ENCODE measurements around the gene MYO1E. TPM values are rescaled to one million over a fixed set of nuclear protein-coding genes. Genes with fewer than 3 reads are reported as not detected.

MYO1E gene
- polyA plus RNA-seq, 3 donors, result 6.2 to 19.0 (median 12.1) TPM

DNA sequence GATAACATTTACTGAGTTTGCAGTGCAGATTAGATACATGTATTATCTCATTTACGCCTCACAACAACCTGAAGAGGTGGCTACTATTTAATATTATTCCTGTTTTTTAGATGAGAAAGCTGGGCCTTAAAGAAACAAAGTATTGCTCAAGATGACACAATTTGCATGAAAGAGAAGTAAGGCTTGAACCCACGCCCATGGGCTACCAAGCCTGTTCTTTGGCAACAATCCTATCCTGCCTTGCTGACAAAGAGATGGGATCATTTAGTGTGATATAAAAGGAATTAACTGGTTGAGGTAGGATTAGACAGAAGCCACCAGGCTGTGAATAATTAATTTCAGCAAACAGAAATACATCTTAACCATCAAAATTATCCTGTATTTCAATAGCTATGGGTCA, 175.2 kb downstream of the MYO1E start:
- H3K27ac ChIP-seq (ENCODE audit: low read depth, low read length), result no peak overlapping the region
- 79 to 91% (median 88%) methylated on average over 2 of the region's 2 CpGs for WGBS, 3 donors

DNA sequence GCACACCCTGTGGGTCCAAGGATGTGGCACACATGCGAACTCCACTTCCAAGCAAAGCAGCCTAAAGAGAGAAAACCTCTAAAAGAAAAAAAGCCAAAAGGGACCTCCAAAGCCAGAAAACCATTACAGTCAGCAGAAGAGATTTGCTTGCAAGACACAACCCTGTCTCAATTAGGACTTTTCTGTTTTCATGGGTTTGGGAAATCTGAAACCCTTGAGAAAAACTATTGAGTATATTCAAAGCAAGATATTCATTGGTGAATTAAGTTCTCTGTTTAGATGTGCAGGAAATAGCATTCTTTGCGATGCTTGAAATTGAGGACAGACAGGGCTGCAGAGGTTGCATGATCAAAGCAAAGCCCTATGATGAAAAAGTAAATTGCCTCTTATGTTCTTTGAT, 176.3 kb downstream of the MYO1E start:
- 95 to 97% (median 96%) methylated on average over 2 of the region's 2 CpGs for WGBS, 3 donors
- H3K27ac ChIP-seq (ENCODE audit: low read depth, low read length), result no peak overlapping the region

DNA sequence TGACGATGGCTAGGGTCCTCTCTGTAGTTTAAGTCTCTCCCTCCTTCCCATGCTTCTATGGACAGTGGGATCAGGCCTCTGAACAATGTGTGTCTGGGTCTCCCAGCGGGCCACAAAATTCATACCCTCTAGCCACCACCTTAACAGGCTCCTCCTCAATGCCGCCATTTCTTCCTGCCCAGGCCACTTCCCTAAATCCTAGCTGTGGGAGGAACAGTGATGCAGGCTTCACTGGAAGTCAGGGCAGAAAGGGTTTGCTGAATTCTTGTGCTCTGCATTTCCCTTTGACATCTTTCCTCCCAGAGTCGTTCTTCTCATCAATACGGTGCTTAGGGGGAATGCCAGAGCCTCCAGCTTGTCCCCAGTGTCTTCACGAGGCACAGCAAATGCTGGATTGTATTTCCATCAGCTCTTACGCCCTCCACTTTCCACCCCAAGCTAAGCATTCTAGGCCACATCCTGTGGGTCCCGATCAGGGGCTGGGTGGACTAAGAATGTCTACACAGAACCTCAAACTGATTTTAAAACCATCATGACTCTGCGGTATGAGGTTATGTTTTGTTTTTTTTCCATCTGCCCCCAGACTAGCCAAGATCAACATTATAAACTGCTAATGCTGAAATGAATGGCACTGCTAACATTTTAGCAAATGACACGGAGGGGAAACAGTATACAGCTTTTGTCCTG, 177.9 kb downstream of the MYO1E start:
- WGBS, 3 donors, result 87 to 91% (median 89%) methylated on average over 10 of the region's 10 CpGs
- H3K27ac ChIP-seq (ENCODE audit: low read depth, low read length), result no peak overlapping the region

DNA sequence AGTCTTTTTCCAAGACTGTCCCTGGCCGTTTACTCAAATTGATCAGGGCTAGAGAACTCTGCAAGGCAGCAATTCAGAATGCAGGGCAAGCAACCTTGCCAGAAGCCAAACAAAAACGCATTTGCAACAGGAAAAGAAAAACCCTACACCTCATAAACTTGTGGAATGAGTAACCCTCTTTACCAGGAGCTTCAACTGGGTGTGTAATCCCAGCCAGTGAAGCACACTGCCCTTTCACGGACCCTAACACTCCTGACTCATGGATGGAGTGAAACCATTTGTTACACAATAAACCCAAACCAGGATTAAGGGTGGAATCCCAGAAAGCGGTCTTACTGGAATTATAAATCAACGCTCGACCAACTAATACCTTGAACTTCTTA, 180.8 kb downstream of the MYO1E start:
- WGBS, 3 donors, result 84 to 88% (median 86%) methylated on average over 6 of the region's 6 CpGs
- no peak overlapping the region for H3K27ac ChIP-seq (ENCODE audit: low read depth, low read length)

DNA sequence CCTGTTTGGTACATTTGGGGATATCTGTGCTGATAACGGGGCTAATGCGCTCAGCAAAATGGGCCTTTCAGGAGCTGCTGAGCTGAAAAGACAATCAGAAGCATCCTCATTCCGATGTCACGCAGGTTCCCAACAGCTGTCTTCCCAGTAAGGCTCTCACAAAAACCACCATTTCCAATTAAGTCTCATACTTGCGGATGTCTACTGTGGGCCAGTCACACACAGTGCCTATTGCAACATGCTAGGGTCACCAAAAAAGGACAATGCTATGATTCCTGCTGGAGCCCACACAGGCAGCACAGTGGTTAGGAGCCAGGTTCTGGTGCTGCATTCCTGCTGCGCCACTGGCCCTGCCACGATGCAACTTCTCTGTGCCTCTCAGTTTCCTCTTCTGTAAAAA, 182.4 kb downstream of the MYO1E start:
- 90 to 98% (median 91%) methylated on average over 7 of the region's 7 CpGs for WGBS, 3 donors
- H3K27ac ChIP-seq (ENCODE audit: low read depth, low read length), result no peak overlapping the region

DNA sequence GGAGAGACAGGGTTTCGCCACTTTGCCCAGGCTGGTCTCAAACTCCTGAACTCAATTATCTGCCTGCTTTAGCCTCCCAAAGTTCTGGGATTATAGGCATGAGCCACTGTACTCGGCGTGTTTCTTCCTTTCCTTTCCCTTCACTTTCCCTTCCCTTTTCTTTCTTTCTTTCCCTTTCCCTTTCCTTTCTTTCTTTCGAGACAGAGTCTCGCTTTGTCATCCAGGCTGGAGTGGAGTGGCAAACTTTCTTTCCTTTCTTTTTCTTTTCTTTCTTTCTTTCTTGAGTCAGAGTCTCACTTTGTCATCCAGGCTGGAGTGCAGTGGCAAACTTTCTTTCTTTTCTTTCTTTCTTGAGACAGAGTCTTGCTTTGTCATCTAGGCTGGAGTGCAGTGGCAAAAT, 183.4 kb downstream of the MYO1E start:
- 94 to 97% (median 96%) methylated on average over 5 of the region's 5 CpGs for WGBS, 3 donors
- H3K27ac ChIP-seq (ENCODE audit: low read depth, low read length), result no peak overlapping the region

DNA sequence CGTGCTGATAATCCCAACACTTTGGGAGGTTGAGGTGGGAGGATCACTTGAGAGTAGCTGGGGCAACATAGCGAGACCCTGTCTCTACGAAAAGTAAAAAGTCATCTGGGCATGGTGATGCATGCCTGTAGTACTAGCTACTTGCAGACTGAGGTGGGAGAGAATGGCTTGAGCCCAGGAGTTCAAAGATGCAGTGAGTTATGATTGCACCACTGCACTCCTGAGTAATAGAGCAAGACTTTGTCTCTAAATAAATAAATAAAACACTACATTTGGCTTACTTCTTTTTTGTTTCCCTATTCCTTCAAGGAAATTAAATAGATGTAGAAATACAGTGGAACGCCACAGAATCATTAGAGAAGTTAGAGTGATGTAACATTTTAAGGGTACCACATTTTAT, 186.2 kb downstream of the MYO1E start:
- no peak overlapping the region for H3K27ac ChIP-seq (ENCODE audit: low read depth, low read length)

DNA sequence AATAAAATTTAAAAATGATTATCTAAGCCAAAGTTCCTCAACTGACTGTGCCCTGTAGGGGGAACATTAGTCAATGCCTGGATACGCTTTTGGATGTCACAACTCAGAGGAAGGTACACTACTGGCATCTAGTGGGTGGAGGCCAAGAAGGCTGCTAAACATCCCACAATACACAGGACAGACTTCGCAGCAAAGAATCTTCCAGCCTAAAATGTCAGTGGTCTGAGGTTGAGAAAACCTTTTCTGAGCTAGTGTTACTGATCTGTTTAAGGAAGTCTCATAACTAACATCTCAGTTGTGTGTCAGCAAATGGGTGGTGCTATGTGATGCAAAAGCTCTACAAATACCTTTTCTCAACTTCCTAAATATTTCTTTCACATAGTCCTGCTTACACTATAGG, 186.9 kb downstream of the MYO1E start:
- no peak overlapping the region for H3K27ac ChIP-seq (ENCODE audit: low read depth, low read length)
- 56 to 78% (median 68%) methylated on average over 2 of the region's 2 CpGs for WGBS, 3 donors

More for the DNA sequence above, 186.2 kb downstream of the MYO1E start:
- WGBS, 3 donors, result 88 to 95% (median 90%) methylated on average over 4 of the region's 4 CpGs

DNA sequence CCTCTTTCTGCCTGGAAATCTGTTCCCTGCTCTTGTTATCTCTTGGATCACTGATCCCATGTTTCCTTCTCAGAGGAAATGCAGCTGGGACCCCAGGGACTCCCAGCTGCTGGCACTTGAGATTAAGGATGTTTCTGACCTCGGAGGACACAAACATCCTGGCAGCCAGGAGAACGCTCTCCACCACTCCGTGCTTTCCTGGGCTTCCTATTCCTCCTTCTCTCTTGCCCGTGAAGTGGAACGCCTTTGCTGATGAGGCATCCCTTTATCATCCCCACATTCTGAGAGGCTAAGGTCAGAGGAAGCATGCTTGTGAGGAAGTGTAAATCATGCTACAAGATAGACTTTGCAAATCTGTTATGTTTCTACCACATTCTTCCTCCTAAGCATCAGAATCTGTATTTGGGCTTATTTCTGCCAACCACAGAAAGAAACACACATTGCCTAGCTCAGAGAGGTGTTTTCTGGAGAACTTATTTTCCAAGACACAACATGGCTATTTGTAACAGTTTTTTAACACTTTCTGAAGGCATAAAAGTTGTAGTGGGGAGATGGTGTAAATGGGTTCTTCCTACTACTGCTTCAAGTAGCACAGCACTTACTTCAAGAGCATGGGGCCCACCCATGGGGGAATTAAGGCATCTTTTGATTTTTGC, 191.6 kb downstream of the MYO1E start:
- 54 to 87% (median 56%) methylated on average over 5 of the region's 5 CpGs for WGBS, 3 donors
- H3K27ac ChIP-seq (ENCODE audit: low read depth, low read length), result no peak overlapping the region

DNA sequence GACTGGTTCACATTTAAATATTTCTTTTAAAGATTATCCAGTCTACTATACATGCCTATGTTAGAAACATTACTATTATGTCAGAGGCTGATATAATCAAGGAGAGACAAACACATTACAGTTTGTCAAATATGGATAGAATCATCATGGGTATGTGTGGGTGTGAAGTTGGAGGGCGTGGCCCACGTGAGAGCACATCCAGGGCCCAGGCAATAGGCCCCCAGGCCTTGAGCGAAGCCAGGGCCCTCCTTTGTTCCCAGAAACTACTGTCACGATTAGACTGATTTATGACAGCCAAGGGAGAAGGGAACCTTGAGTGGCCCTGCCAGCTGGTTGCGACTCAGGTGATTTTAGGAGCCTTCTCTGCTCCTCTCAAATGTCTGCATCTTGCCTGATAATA, 193.0 kb downstream of the MYO1E start:
- WGBS, 3 donors, result 89 to 93% (median 91%) methylated on average over 5 of the region's 5 CpGs
- H3K27ac ChIP-seq (ENCODE audit: low read depth, low read length), result no peak overlapping the region

DNA sequence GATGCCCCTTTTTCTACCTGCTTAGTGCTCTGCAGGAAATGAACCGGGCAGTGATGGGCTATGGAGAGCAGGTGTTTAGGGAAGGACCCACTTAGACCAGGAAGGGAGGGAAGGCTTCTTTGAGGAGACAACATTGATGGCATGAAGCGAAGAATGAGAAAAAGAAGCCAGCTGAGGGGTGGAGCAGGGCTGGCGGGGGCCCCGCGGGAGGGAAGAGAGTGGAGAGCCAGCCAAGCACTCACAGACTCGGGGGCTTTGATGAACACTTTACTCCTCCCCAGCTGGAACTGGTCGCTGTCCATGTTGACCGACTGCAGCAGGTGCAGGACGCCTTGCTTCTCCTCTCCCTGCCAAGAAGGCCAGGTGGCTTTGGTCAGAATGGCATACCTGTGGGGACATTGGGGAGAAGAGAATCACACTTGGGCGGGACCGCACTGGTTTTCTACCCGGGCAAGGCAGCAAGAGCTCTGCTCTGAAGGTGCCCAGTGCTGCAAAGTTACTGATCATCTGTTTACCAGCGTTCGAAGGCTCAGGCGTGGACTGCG, 194.4 kb downstream of the MYO1E start:
- no peak overlapping the region for H3K27ac ChIP-seq (ENCODE audit: low read depth, low read length)
- 93 to 96% (median 93%) methylated on average over 13 to 16 of the region's 16 CpGs for WGBS, 3 donors

DNA sequence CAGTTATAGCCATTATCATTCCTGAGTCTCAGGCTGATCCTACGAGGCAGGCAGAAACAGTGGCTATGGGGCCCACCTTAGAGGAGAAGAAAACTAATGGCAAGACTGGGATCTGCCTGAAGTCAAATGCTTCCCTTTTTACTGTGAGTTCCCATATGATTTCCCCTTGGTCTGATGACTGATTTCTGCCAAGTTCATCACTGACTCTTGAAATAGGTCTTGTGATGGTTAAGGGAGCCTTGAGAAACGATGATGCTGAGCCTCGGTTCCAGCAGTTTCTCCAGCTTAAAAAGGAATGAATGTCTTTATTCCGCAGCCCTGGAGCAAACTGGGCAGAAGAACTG, 195.4 kb downstream of the MYO1E start:
- no peak overlapping the region for H3K27ac ChIP-seq (ENCODE audit: low read depth, low read length)
- WGBS, 3 donors, result 79 to 94% (median 80%) methylated on average over 4 of the region's 4 CpGs

DNA sequence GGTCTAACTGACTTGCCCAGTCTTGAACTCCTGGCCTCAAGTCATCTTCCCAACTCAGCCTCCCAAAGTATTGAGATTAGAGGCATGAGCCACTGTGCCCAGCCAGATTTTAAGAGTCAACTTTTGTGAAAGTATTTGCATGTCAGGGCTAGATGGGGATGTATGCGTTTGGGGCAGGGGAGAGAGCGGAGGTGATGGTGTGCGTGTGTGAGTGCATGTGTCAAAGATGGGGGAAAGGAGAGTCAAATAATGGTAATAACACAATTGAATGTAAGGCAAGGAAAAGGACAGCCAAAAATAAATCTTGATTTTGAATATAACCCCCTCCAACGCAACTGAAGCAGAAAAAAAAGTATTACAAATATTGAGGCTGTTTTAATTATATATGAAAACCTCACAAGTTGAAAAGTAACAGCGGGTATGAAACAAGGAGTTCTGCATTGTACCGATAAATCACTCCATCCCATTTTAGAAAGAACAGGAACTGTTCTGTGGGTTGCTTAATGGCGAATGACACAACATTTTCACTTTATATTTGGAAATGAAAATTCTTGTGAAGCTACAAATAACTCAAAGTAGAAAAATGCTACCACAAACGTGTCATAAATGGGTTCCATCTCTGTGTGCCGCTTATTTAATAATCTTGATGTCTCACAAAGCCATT, 195.9 kb downstream of the MYO1E start:
- 70 to 88% (median 74%) methylated on average over 9 of the region's 9 CpGs for WGBS, 3 donors
- no peak overlapping the region for H3K27ac ChIP-seq (ENCODE audit: low read depth, low read length)

DNA sequence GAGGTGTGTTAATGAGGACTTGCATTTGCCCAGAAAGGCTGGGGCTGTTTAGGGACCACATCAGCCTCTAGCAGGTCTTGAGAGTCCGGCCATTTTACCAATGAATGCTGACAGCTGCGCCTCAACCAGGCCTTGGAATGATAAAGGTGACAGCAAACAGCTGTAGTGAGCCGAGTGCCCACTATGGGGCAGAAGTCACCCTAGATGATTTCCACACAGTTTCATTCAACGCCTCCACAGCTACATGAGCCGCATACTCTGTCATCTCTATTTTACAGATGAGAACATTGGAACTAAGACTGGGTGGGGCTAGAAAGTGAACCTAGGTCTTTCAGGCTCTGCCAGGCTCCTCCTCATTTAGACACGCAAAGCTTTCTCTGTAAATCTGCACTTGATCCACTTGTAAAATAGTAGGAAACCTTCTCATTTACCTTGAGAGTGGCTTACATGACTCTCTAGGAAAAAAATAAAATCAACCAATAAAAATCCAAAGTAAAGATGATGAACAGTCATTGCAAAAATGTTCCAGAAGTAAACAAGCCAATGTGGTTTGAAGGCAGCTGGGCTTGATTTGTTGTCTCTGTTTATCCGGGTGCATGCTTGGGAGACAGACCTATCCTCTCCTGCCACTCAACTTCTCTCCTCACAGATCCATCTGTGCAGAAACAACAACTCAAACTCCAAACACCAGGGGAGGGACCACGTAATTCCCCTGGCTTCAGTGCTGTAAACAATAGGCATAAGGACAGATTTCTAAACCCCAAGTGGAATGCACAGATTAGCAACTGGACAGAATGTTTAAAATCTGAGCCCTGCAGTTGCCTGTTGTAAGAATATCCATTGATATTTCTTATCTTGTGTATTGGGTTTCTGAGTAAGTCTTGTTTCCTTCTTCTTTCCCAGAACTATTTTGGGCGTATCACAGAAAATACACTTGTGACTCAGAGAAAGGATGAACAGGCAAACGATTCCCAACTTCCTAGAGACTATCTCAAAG, 197.5 kb downstream of the MYO1E start:
- 54 to 59% (median 57%) methylated on average over 10 of the region's 10 CpGs for WGBS, 3 donors
- H3K27ac ChIP-seq (ENCODE audit: low read depth, low read length), result no peak overlapping the region

DNA sequence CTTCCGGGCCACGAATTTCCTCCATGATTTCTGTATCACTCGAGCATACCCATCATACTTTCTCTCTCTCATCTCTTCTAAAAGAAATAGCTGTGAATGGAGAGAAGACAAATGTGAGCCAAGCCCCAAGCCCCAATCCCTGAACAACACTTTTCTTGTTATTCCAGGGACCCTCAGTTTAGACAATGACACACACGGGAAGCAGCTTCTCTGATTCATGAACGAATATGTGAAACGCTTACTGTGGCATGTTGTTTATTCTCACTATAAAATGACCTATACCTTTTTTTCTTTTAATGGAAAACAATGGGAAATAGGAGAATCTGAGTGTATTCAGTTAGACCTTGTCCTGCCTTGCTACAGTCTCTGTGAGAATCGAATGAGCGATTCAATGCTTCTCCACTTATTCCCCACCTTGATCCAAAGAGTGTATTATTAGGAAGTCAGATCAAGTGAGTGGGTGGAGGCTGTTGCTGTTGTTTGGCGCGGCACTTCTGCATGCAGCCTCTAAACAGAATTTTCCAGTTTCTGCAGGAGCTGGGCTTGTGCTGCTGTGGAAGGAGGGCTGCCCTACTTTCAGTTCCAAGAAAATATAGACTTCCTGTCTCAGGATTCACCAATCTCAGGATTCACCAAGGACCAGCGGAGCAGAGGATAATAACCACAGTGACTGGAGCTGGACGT, 198.4 kb downstream of the MYO1E start:
- no peak overlapping the region for H3K27ac ChIP-seq (ENCODE audit: low read depth, low read length)
- WGBS, 3 donors, result 91 to 92% (median 91%) methylated on average over 12 of the region's 12 CpGs

DNA sequence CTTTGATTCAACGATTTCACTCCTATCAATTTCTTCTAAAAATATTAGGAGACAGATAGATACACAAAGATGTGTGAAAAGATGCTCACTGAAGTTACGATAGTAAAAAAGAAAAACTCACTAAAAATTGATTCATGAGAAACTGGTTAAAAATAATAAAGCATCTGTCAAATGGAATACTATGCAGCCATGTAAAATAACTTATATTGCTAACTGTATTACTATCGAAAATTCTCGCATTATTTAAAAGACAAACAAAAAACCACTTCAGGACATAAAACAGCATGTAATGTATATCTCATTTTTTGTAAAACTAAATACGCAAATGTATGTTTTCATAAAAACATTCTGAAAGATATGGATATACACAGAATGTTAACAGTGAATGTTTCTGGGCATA, 199.5 kb downstream of the MYO1E start:
- no peak overlapping the region for H3K27ac ChIP-seq (ENCODE audit: low read depth, low read length)
- WGBS, 3 donors, result 97 to 100% (median 97%) methylated on average over 5 of the region's 5 CpGs

DNA sequence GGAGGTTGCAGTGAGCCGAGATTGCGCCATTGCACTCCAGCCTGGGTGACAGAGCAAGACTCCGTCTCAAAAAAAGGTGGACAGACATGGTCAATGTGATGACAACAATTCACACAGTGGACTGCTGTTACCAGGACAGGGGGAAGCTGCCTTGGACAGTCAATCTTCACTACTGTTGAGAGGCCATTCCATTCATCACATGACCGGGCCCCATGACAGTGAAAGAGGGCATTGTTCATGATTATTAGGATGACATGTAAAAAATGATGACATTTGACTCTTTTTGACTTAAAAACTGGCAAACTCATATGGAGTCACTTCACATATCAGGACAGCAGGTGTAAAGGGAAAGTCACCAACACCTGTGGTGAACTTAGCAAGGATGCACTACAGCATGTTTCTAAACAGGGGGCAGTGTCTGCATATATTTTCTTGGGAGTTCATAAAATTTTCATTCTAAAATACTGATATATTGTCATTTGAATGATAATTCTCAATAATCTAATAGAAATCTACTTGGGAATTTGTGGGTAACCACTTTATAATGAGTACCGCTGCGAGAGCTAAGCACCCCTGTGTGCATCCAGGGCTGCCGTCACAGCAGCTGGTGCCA, 200.3 kb downstream of the MYO1E start:
- H3K27ac ChIP-seq (ENCODE audit: low read depth, low read length), result no peak overlapping the region
- WGBS, 3 donors, result 97 to 99% (median 98%) methylated on average over 7 of the region's 7 CpGs

DNA sequence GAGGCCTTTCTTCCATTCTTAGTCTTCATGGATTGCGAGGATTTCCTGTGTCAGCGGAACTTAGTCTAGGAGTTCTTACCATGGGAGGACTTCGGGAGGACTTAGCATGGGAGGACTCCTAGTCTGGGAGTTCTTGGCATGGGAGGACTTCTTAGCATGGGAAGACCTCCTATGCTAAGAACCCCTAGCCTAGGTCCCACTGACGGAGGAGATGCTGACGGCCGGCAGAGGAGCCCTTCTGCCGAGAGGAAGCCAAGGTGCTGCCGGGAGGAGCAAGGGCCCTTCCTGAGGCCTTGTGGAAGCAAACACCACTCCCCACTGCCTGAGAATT, 201.6 kb downstream of the MYO1E start:
- WGBS, 3 donors, result 91 to 98% (median 95%) methylated on average over 8 of the region's 8 CpGs
- H3K27ac ChIP-seq (ENCODE audit: low read depth, low read length), result no peak overlapping the region

Measured in adipose tissue (tissue), 3 donors.